Large intestine (tissue), 3 donors: ENCODE data around the gene NOTO. TPM values are rescaled to one million over a fixed set of nuclear protein-coding genes. Genes with fewer than 3 reads are reported as not detected.

Experiments used
- DNase-seq, 2 donors: peaks; one replicate each; pipeline versions ENCODE4 v3.0.0 to v3.0.0-alpha.2; 2013
- H3K27ac ChIP-seq: one replicate; pipeline ENCODE4 v1.5.1; 2013; ENCODE audit warnings: low read length
- H3K27me3 ChIP-seq: 2 replicates; pipeline ENCODE4 v1.6.1; 2013; ENCODE audit warnings: low read length; ENCODE audit not compliant: control insufficient read depth, insufficient read depth
- H3K36me3 ChIP-seq: 2 replicates; pipeline ENCODE4 v1.6.1; 2013; ENCODE audit warnings: low read length; ENCODE audit not compliant: control insufficient read depth, insufficient read depth
- H3K4me1 ChIP-seq: one replicate; pipeline ENCODE4 v1.6.1; 2013; ENCODE audit warnings: low read length; ENCODE audit not compliant: control insufficient read depth, insufficient read depth
- H3K4me3 ChIP-seq: one replicate; pipeline ENCODE4 v1.5.1; 2013; ENCODE audit warnings: low read length
- H3K9me3 ChIP-seq: one replicate; pipeline ENCODE4 v1.6.1; 2013; ENCODE audit warnings: mild to moderate bottlenecking, low read depth, low read length, moderate library complexity; ENCODE audit not compliant: control insufficient read depth
- WGBS: methylation state at CpG from one replicate; pipeline ENCODE4 v1.1.5; 2013; ENCODE audit warnings: low lambda C conversion rate; ENCODE audit not compliant: insufficient coverage; 5-methylcytosine and 5-hydroxymethylcytosine counted together
- polyA plus RNA-seq: library from polyadenylated mRNA; unstranded; fragments of 120-200 nt; gene quantifications from one replicate; pipeline ENCODE4 v1.2.1, GENCODE V29; 2013

NOTO gene
- polyA plus RNA-seq, 1 donor = 0.01 TPM

DNA sequence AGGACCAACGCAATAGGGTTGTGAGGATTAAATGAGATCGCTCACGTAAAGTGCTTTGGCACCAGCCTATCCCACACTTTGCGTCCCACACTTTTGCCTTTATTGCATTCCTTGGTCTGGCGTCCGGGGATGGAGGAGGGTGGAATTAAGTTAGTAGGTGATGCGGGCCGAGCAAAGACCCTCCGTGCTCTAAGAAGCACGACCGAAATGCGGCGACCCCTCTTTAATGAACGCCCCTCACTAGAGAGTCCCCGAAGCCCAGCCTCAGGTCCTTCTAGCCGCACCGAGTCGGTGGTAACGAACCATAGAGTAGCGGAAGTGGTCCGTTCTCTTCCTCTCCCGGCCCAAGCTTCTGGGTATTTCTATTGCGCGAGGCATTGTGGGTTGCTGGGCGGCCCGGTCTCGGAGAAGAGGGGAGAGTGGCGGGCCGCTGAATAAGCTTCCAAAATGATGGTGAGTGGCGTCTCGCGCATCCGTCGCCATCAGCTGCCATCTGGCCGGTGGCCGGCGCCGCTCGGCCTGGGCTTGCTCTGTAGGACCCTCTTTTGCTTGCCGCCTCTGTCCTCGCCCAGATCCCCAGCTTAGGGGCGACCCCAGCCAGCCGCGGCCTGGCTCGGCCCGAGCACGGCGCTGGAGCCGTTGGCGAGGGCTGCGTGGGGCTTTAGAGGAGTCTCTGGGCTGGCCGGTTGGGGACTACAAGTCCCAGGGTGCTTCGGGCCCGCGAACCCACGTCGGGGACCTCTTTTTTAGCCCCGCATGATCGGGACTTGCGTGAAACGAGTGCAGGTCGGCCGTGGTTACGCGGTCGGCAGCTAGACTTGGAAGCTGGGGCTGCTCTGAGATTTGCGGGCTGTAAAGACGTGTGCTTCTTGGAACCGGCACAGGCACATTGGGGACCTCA lies 31.8 kb downstream of the NOTO start, which contains the start of gene CCT7:
Gene CCT7, plus strand, starts transcription at position 377 of the 901 bp plus-strand sequence. Its CDS starts 71 bp downstream, at position 448.
- H3K4me1 ChIP-seq = peaks cover 8% of the 10 kb centered on the region
- no peaks in the 10 kb centered on the region for H3K9me3 ChIP-seq
- H3K27ac ChIP-seq = peak within 1 kb of the TSS; percentile 96
- DNase-seq = peak; percentile 88 to 95
- no peaks in the 10 kb centered on the region for H3K27me3 ChIP-seq
- peak within 1 kb of the TSS; percentile 97 for H3K4me3 ChIP-seq
- H3K36me3 ChIP-seq = peaks cover 8% of the 10 kb centered on the region
- no CpG with 5 or more reads among the region's 69 CpGs for WGBS

DNA sequence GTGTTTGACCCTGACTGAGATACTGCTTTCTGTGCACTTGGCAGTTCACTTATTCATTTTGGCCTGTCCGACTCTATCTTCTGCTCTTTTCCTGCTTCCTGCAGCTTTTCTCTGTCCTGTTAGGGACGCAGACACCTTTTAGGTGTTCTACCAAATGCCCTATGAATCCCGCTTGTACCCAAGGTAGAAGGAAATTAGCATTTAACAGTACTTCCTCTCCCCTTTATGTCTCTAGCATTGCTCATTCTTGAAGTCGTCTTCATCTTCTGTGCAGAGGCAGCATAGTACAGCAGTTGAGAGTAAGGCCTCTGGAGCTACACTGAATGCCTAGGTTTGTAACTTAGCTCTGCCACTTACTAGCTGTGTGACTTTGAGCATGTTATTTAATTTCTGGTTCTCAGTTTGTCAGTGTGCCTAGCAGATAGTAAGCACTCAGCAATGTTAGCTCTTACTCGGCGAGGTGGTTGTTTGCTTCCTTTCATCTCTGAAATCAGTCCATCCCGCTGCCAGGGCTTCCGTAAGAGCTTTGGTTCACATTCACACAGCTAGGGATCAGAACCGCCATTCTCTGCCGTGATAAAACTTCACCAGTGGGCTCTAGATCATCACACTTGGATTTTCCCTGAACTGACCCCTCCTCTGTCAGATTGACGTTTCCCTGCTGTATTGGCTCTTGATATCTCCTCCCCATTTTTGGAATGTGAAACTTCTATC lies 33.1 kb downstream of the NOTO start:
- Histone ChIP-seq H3K27me3 (no peaks in the 10 kb centered on the region), H3K27ac (no peak overlapping the region), H3K4me1 (peaks cover 8% of the 10 kb centered on the region), H3K4me3 (peak overlapping the region; percentile 97), H3K9me3 (no peaks in the 10 kb centered on the region), H3K36me3 (peaks cover 9% of the 10 kb centered on the region)
- WGBS = 48% methylated on average over 3 of the region's 11 CpGs
- no peak for DNase-seq

- Histone ChIP-seq H3K9me3 (no peaks in the 10 kb centered on the region), H3K27me3 (no peaks in the 10 kb centered on the region), H3K4me1 (peaks cover 8% of the 10 kb centered on the region), H3K36me3 (peaks cover 15% of the 10 kb centered on the region), H3K4me3 (no peak overlapping the region), H3K27ac (no peak overlapping the region)
- no CpG with 5 or more reads among the region's 1 CpG for WGBS
- DNase-seq = no peak
These were observed 34.8 kb downstream of the NOTO start for GRCh38 chr2:73237168-73237567.

GRCh38 chr2:73238149-73238548 lies 35.8 kb downstream of the NOTO start:
- no peaks in the 10 kb centered on the region for H3K9me3 ChIP-seq
- peaks cover 22% of the 10 kb centered on the region for H3K36me3 ChIP-seq
- DNase-seq = no peak
- H3K4me1 ChIP-seq = peaks cover 4% of the 10 kb centered on the region
- H3K4me3 ChIP-seq = no peak overlapping the region
- no CpG with 5 or more reads among the region's 3 CpGs for WGBS
- H3K27me3 ChIP-seq = no peaks in the 10 kb centered on the region
- H3K27ac ChIP-seq = no peak overlapping the region

DNA sequence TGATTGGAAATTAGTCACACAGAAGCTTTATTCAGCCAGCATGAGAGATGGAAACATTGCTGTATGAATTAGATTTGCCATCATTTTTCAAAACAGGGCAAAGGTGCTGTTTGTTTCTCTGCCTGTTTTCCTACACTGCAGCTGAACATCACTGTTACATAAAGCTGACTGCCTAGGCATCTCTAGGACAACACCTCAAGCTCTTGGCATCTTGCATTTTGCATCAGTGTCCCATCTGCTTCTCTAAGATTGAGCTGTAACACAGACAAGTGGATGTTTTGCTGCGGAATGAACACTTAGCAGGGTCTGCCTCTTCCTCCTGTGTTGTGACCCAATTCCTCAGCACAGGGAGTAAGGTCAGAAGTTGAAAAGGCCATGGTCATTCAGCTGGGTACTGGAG lies 36.6 kb downstream of the NOTO start:
- Histone ChIP-seq H3K4me3 (no peak overlapping the region), H3K27me3 (no peaks in the 10 kb centered on the region), H3K4me1 (peaks cover 4% of the 10 kb centered on the region), H3K27ac (no peak overlapping the region), H3K36me3 (peaks cover 29% of the 10 kb centered on the region), H3K9me3 (no peaks in the 10 kb centered on the region)
- WGBS = no CpG with 5 or more reads among the region's 1 CpG
- no peak for DNase-seq

DNA sequence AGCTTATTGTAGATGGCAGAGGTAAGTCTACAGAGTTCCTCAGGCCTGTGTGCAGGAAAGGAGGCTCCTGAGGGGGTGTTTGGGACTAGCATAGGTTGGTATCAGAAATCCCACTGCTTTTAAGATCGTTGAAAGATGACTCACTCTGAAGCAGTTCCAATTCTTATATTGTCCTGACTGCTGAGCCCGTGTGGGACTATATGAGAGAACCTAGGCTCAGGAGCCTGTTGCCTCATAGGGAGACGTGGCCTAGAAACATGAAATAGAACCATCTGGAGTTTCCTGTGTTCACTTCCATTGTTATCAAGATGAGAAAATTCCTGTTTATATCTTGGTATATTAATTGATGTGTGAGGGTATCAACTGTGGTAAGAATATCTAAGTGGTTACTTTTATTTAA lies 37.4 kb downstream of the NOTO start:
- no peak for DNase-seq
- H3K27me3 ChIP-seq = no peaks in the 10 kb centered on the region
- peaks cover 4% of the 10 kb centered on the region for H3K4me1 ChIP-seq
- no peak overlapping the region for H3K4me3 ChIP-seq
- H3K36me3 ChIP-seq = peaks cover 37% of the 10 kb centered on the region
- 83% methylated on average over 1 of the region's 3 CpGs for WGBS
- H3K9me3 ChIP-seq = no peaks in the 10 kb centered on the region
- no peak overlapping the region for H3K27ac ChIP-seq

- Histone ChIP-seq H3K4me3 (no peak overlapping the region), H3K36me3 (peaks cover 79% of the 10 kb centered on the region), H3K27me3 (no peaks in the 10 kb centered on the region), H3K4me1 (no peaks in the 10 kb centered on the region), H3K27ac (no peak overlapping the region), H3K9me3 (no peaks in the 10 kb centered on the region)
- no peak for DNase-seq
- no CpG with 5 or more reads among the region's 5 CpGs for WGBS
These were observed 41.7 kb downstream of the NOTO start for GRCh38 chr2:73243884-73244570.

GRCh38 chr2:73244580-73244979 lies 42.2 kb downstream of the NOTO start:
- Histone ChIP-seq H3K9me3 (no peaks in the 10 kb centered on the region), H3K27me3 (no peaks in the 10 kb centered on the region), H3K27ac (no peak overlapping the region), H3K36me3 (peaks cover 81% of the 10 kb centered on the region), H3K4me3 (no peak overlapping the region), H3K4me1 (no peaks in the 10 kb centered on the region)
- no CpG with 5 or more reads among the region's 3 CpGs for WGBS
- DNase-seq = no peak

DNA sequence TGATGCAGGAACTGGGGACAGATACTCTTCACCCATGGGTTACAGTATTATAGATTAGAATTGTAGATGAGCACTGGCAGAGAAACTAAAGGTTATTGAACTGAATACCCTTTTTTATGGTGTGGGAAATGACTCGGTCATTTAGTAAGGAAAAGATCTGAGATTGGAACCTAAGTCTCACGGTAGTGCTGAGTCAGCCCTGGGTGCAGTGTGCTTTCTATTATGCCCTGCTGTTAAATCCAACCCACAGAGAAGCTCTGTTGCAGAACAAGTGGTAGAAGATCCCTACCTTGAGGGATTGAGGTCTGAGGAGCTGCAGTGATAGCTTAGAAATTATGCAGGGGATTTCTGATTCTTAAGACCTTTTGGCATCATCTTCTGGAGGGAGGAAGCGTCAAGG lies 44.5 kb downstream of the NOTO start:
- Histone ChIP-seq H3K27me3 (no peaks in the 10 kb centered on the region), H3K36me3 (peaks cover 88% of the 10 kb centered on the region), H3K27ac (no peak overlapping the region), H3K9me3 (no peaks in the 10 kb centered on the region), H3K4me1 (no peaks in the 10 kb centered on the region), H3K4me3 (no peak overlapping the region)
- DNase-seq = no peak
- WGBS = no CpG with 5 or more reads among the region's 3 CpGs

GRCh38 chr2:73249636-73250035 lies 47.3 kb downstream of the NOTO start:
- no CpG with 5 or more reads among the region's 9 CpGs for WGBS
- no peak overlapping the region for H3K4me3 ChIP-seq
- peaks cover 92% of the 10 kb centered on the region for H3K36me3 ChIP-seq
- no peak for DNase-seq
- H3K27ac ChIP-seq = no peak overlapping the region
- H3K9me3 ChIP-seq = no peaks in the 10 kb centered on the region
- no peaks in the 10 kb centered on the region for H3K4me1 ChIP-seq
- no peaks in the 10 kb centered on the region for H3K27me3 ChIP-seq
